Measurements from ENCODE around the gene TTC3.

DNA sequence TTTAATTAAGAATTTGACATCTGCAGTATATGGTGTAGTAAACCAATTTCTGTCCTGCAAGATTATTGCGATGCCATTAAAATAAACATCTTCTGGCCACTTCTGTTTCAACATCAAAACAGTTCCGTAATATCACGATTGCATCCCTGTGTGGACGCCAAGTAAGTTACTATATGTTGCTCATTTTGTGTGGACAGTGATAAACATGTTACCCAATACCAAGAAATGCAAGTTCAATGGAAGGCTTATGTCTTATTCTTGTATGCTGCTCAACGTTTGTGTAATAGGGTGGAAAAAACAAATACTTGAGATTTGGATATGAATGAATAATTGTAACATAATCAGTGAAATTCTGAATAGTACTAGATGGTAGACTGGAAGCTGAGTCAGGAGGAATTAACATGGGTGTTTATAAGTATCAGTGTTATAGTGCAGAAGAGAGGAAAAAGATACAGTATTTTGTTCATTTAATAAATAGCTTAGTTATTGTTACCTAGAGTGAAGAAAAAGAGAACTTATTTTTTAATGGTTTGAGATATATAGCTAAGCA lies 15.2 kb downstream of the TTC3 start:
- TF ChIP-seq, protein P1, sequence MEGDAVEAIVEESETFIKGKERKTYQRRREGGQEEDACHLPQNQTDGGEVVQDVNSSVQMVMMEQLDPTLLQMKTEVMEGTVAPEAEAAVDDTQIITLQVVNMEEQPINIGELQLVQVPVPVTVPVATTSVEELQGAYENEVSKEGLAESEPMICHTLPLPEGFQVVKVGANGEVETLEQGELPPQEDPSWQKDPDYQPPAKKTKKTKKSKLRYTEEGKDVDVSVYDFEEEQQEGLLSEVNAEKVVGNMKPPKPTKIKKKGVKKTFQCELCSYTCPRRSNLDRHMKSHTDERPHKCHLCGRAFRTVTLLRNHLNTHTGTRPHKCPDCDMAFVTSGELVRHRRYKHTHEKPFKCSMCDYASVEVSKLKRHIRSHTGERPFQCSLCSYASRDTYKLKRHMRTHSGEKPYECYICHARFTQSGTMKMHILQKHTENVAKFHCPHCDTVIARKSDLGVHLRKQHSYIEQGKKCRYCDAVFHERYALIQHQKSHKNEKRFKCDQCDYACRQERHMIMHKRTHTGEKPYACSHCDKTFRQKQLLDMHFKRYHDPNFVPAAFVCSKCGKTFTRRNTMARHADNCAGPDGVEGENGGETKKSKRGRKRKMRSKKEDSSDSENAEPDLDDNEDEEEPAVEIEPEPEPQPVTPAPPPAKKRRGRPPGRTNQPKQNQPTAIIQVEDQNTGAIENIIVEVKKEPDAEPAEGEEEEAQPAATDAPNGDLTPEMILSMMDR (conservative IDR thresholded peaks at IDR 0.05; ENCODE audit: low read depth, low read length) = no peak
- TF ChIP-seq EZH2phosphoT487 (IDR thresholded peaks at IDR 0.05; ENCODE audit: borderline replicate concordance, low read length) (no peak), EZH2 (IDR thresholded peaks at IDR 0.05; ENCODE audit: low read length, unreplicated experiment) (no peak)
